ENCODE measurements around the gene MUC2. TPM values are rescaled to one million over a fixed set of nuclear protein-coding genes. Genes with fewer than 3 reads are reported as not detected.

Gene MUC2
- total and polyA plus RNA-seq, 10 of the 15 experiments (the other 5 are each of a cell fraction or from before 2014, with no cell fraction given): 0.23 TPM; not detected in 9

DNA sequence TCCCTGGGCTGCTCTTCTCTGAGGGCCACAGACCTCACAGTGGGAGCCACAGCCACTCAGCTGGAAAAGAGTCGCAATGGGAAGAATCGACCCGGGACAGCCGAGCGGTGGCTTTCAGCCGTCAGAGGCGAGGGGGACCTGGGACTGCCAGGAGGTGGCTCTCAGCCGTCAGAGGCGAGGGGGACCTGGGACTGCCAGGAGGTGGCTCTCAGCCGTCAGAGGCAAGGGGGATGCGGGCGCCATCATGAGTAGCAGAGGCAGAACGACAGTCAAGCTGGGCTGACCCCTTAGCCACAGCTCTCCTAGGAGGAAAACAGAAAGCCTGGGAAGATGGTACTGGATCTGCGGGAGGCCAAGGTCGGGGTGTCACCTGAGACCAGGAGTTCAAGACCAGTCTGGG is 14.9 kb upstream of the MUC2 start:
- no peak for TF ChIP-seq HDAC2 (IDR thresholded peaks at IDR 0.05)
- TF ChIP-seq, protein P1, sequence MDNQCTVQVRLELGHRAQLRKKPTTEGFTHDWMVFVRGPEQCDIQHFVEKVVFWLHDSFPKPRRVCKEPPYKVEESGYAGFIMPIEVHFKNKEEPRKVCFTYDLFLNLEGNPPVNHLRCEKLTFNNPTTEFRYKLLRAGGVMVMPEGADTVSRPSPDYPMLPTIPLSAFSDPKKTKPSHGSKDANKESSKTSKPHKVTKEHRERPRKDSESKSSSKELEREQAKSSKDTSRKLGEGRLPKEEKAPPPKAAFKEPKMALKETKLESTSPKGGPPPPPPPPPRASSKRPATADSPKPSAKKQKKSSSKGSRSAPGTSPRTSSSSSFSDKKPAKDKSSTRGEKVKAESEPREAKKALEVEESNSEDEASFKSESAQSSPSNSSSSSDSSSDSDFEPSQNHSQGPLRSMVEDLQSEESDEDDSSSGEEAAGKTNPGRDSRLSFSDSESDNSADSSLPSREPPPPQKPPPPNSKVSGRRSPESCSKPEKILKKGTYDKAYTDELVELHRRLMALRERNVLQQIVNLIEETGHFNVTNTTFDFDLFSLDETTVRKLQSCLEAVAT (IDR thresholded peaks at IDR 0.05): no peak
- no peak for TF ChIP-seq CHD4 (IDR thresholded peaks at IDR 0.05)
- TF ChIP-seq, protein P2, sequence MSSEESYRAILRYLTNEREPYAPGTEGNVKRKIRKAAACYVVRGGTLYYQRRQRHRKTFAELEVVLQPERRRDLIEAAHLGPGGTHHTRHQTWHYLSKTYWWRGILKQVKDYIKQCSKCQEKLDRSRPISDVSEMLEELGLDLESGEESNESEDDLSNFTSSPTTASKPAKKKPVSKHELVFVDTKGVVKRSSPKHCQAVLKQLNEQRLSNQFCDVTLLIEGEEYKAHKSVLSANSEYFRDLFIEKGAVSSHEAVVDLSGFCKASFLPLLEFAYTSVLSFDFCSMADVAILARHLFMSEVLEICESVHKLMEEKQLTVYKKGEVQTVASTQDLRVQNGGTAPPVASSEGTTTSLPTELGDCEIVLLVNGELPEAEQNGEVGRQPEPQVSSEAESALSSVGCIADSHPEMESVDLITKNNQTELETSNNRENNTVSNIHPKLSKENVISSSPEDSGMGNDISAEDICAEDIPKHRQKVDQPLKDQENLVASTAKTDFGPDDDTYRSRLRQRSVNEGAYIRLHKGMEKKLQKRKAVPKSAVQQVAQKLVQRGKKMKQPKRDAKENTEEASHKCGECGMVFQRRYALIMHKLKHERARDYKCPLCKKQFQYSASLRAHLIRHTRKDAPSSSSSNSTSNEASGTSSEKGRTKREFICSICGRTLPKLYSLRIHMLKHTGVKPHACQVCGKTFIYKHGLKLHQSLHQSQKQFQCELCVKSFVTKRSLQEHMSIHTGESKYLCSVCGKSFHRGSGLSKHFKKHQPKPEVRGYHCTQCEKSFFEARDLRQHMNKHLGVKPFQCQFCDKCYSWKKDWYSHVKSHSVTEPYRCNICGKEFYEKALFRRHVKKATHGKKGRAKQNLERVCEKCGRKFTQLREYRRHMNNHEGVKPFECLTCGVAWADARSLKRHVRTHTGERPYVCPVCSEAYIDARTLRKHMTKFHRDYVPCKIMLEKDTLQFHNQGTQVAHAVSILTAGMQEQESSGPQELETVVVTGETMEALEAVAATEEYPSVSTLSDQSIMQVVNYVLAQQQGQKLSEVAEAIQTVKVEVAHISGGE (CRISPR knock-in tag; IDR thresholded peaks at IDR 0.05): no peak
- TF ChIP-seq, protein P3, sequence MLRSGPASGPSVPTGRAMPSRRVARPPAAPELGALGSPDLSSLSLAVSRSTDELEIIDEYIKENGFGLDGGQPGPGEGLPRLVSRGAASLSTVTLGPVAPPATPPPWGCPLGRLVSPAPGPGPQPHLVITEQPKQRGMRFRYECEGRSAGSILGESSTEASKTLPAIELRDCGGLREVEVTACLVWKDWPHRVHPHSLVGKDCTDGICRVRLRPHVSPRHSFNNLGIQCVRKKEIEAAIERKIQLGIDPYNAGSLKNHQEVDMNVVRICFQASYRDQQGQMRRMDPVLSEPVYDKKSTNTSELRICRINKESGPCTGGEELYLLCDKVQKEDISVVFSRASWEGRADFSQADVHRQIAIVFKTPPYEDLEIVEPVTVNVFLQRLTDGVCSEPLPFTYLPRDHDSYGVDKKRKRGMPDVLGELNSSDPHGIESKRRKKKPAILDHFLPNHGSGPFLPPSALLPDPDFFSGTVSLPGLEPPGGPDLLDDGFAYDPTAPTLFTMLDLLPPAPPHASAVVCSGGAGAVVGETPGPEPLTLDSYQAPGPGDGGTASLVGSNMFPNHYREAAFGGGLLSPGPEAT (IDR thresholded peaks at IDR 0.05; ENCODE audit: low read depth): no peak
- no peak for TF ChIP-seq FOS (IDR thresholded peaks at IDR 0.05; ENCODE audit: borderline replicate concordance, extremely low read depth, insufficient read length)
- TF ChIP-seq NFXL1 (IDR thresholded peaks at IDR 0.05; ENCODE audit: borderline replicate concordance): no peak
- Histone ChIP-seq H3K79me2 (ENCODE audit: control insufficient read depth, insufficient read depth, low read length) (no peaks in the 10 kb centered on the region), H3K4me2 (ENCODE audit: control insufficient read depth, insufficient read depth) (no peak overlapping the region), H4K20me1 (ENCODE audit: control insufficient read depth, insufficient read depth) (no peaks in the 10 kb centered on the region), H3K4me3 (no peak overlapping the region), H3K27ac (ENCODE audit: control insufficient read depth, insufficient read depth) (no peak overlapping the region), H3K9me3 (replicated peaks; ENCODE audit: control insufficient read depth, insufficient read depth, low read length) (no peaks in the 10 kb centered on the region), H2AFZ (ENCODE audit: control insufficient read depth, low read depth, low read length) (no peak overlapping the region), H3K36me3 (ENCODE audit: control insufficient read depth in 2 of 2, insufficient read depth in 2 of 2, low read length in 1 of 2) (no peaks in the 10 kb centered on the region), H3K9ac (ENCODE audit: control insufficient read depth, insufficient read depth, low read length) (no peak overlapping the region), H3K4me1 (ENCODE audit: control insufficient read depth, insufficient read depth, low read length) (no peaks in the 10 kb centered on the region), H3K27me3 (replicated peaks in 1 of 2; ENCODE audit: control insufficient read depth in 2 of 2, insufficient read depth in 2 of 2, low read length in 1 of 2) (no peaks in the 10 kb centered on the region)
- no TSS peak for BruUV-seq (replicated peaks)
- 64% methylated on average over 15 of the region's 15 CpGs for WGBS (ENCODE audit: insufficient coverage, insufficient replicate concordance, low lambda C conversion rate, missing lambda C conversion rate)
- ChIA-PET SMC1A (ENCODE audit: uncharacterized antibody, unreplicated experiment) (no interaction called here), CTCF (no interaction called here), POLR2A (no interaction called here), RAD21 (ENCODE audit: unreplicated experiment) (no interaction called here)
- intact Hi-C loops (cut with micrococcal nuclease; ENCODE audit: unreplicated experiment): no loop called here
- FAIRE-seq (no peak), ATAC-seq (no peak), DNase-seq (ENCODE audit: low read depth, low spot score) (no peak)
- in situ Hi-C loops (cut with MboI): loop anchor here (10.0 kb wide), 1 partner anchor 215 kb away; the partner anchor contains the start of genes POLR2L and TSPAN4
